NB4 (cell line): ENCODE results near the gene KRTAP5-2.

Experiments used
- DNase-seq: peaks from one replicate; pipeline ENCODE4 v3.0.0; 2010; ENCODE audit warnings: low read depth
- H3K4me3 ChIP-seq: one replicate; pipeline ENCODE4 v1.5.1; 2011; ENCODE audit warnings: mild to moderate bottlenecking, low read depth, low read length, moderate library complexity
- MAX ChIP-seq: IDR thresholded peaks from 2 replicates; pipeline ENCODE4 v1.6.1; 2011; ENCODE audit warnings: low read depth, low read length
- MYC ChIP-seq: IDR thresholded peaks from 2 replicates; pipeline ENCODE4 v1.6.1; 2011; ENCODE audit warnings: low read depth, low read length
- POLR2A ChIP-seq: IDR thresholded peaks from 2 replicates; pipeline ENCODE4 v1.6.1; 2011; ENCODE audit warnings: mild to moderate bottlenecking; ENCODE audit not compliant: insufficient read length; ENCODE audit errors: extremely low read depth
- TF ChIP-seq, protein P1 (sequence below): IDR thresholded peaks from one replicate; pipeline ENCODE4 v1.5.1; 2012; ENCODE audit warnings: low read depth, low read length

KRTAP5-2 gene

DNA sequence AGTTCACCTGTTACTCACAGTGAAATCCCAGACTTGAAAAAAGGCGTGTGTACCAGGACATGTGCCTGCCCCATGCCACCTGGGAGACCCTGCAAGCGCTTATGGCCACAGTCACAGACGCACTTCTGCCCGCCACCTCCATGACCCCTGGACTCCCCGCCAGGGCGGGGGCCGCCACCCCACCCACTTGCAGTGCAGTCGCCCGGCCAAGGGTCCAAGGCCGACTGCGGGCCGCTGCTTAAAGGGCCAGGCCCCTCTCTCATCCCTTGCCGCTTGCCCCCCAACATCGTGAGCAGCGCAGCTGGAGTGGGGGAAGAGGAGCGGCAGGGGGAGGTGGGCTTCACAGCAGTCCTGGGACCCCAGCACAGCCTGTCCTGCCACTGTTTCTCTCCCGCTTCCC lies 36.8 kb downstream of the KRTAP5-2 start:
- no peak overlapping the region for H3K4me3 ChIP-seq
- no peak for TF ChIP-seq MYC
- no peak for TF ChIP-seq MAX
- TF ChIP-seq, protein P1, sequence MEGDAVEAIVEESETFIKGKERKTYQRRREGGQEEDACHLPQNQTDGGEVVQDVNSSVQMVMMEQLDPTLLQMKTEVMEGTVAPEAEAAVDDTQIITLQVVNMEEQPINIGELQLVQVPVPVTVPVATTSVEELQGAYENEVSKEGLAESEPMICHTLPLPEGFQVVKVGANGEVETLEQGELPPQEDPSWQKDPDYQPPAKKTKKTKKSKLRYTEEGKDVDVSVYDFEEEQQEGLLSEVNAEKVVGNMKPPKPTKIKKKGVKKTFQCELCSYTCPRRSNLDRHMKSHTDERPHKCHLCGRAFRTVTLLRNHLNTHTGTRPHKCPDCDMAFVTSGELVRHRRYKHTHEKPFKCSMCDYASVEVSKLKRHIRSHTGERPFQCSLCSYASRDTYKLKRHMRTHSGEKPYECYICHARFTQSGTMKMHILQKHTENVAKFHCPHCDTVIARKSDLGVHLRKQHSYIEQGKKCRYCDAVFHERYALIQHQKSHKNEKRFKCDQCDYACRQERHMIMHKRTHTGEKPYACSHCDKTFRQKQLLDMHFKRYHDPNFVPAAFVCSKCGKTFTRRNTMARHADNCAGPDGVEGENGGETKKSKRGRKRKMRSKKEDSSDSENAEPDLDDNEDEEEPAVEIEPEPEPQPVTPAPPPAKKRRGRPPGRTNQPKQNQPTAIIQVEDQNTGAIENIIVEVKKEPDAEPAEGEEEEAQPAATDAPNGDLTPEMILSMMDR, result no peak
- TF ChIP-seq POLR2A, result no peak
- DNase-seq, result no peak

DNA sequence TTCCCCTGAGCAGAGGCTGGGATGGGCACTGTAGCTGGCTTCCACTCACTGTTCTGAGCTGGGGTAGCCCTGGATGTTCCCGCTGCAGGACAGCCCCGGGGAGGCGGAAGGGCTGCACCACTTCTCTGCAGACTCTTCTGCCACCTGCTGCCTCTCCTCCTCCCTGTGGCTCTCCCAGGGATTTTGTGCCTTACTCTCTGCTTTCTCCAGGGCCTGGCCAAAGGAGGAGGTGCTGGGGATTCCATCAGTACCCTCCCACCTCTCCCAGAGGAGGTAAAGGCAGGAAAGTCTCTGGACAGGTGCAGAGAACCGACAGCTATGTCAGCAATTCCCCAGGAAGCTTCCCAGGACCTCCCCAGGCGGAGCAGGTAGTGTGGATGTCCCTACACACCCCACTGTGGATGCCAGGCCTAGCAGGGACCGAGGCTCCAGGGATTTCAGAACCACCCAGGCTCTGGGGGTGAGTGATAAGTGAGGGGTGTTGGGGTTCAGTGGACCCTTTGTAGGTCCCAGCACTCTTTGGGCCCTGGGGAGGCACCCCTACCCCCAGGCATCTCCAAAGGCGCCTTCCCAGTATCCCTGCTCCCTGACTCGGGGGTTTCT lies 37.3 kb downstream of the KRTAP5-2 start:
- TF ChIP-seq MYC (no peak), POLR2A (no peak), MAX (no peak)
- TF ChIP-seq, protein P1, result no peak
- no peak for DNase-seq
- H3K4me3 ChIP-seq, result no peak overlapping the region

- H3K4me3 ChIP-seq, result no peak overlapping the region
- DNase-seq, result no peak
- TF ChIP-seq POLR2A (no peak), MYC (no peak), MAX (no peak)
- TF ChIP-seq, protein P1, result no peak
These were observed 38.0 kb downstream of the KRTAP5-2 start for GRCh38 chr11:1560002-1560648.

DNA sequence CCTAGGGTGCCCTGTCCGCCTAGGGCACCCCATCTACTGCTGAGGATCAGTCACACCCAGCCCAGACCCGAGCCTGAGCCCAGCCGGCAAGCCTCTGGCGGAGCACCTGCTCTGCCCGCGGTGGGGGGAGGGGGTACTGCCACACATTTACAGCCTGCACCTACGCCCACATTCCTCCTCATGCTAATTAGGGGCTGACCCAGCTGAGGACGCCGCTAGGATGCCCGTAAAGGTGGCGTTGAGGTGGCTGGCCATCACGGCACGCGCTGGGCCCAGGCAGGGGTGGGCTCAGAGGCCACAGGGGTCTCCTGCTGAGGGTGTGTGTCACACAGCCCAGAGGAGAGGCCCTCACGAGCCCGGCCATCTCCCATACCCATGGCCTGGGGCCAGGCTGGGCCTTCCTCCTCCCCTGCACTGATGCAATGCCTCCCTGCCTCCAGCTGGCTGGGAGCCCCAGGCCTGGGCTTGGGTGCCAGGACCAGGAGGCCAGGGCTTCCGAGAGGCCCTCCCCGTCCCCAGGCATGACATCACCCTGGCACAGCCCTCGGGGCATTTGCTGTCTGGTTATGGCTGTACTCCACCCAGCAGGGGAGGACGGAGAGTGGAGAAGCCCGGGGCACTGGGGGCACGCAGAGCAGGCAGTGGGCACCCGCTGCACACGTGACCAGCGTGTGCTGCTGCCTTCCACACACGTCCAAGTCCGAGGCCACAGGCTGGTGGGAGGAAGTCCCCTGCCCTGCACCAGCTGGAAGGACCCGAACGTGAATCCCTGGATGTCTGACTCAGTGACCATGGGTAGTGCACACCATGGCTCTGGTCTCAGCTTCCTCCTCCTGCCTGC lies 38.8 kb downstream of the KRTAP5-2 start:
- H3K4me3 ChIP-seq, result no peak overlapping the region
- TF ChIP-seq, protein P1, result no peak
- TF ChIP-seq POLR2A (no peak), MAX (no peak), MYC (no peak)
- DNase-seq, result no peak

GRCh38 chr11:1558775-1559110 lies 39.4 kb downstream of the KRTAP5-2 start:
- TF ChIP-seq, protein P1, result no peak
- TF ChIP-seq MAX, result no peak
- no peak for TF ChIP-seq POLR2A
- no peak for TF ChIP-seq MYC
- no peak overlapping the region for H3K4me3 ChIP-seq
- DNase-seq, result no peak
